ENCODE measurements around the gene PDE8A. TPM values are rescaled to one million over a fixed set of nuclear protein-coding genes. Genes with fewer than 3 reads are reported as not detected.
A peak's percentile ranks its signal among the peaks of the same experiment; 100 is the strongest.

Gene PDE8A
- total RNA-seq, 1 donor, result 30.4 TPM

DNA sequence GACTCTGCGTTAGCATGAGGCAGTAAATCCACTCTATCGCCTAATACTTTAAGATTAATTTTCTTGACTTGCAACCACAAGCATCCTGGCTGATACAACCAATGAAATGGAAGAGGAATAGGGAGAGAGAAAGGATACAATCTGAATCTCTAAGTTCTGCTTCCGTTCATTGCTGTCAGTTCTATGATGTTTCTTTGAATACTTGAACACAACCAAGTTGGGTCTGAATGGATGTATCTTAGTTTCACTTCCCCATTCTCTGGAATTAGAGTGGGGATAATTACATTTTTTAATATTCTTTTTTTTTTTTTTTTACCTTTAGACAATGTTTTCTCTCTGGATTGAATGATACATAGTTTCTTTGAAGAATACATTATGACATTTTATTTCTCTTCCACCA lies 22.9 kb downstream of the PDE8A start:
- Histone ChIP-seq H3K9me3 (ENCODE audit: low read depth, low read length) (no peaks in the 10 kb centered on the region), H3K79me2 (ENCODE audit: insufficient read depth, low read length) (peaks cover 86% of the 10 kb centered on the region), H3K27ac (ENCODE audit: low read depth, low read length) (no peak overlapping the region), H3K4me1 (ENCODE audit: insufficient read depth, low read length) (peaks cover 16% of the 10 kb centered on the region), H3K36me3 (ENCODE audit: insufficient read depth, low read length) (no peaks in the 10 kb centered on the region), H2AFZ (ENCODE audit: low read length) (no peak overlapping the region), H3K4me3 (ENCODE audit: insufficient read depth, low read length) (no peak overlapping the region), H3K4me2 (ENCODE audit: insufficient read depth, low read length) (no peak overlapping the region), H3K27me3 (ENCODE audit: insufficient read depth, low read length) (no peaks in the 10 kb centered on the region), H4K20me1 (ENCODE audit: insufficient read depth, low read length) (peaks cover 19% of the 10 kb centered on the region)
- TF ChIP-seq, protein P1, sequence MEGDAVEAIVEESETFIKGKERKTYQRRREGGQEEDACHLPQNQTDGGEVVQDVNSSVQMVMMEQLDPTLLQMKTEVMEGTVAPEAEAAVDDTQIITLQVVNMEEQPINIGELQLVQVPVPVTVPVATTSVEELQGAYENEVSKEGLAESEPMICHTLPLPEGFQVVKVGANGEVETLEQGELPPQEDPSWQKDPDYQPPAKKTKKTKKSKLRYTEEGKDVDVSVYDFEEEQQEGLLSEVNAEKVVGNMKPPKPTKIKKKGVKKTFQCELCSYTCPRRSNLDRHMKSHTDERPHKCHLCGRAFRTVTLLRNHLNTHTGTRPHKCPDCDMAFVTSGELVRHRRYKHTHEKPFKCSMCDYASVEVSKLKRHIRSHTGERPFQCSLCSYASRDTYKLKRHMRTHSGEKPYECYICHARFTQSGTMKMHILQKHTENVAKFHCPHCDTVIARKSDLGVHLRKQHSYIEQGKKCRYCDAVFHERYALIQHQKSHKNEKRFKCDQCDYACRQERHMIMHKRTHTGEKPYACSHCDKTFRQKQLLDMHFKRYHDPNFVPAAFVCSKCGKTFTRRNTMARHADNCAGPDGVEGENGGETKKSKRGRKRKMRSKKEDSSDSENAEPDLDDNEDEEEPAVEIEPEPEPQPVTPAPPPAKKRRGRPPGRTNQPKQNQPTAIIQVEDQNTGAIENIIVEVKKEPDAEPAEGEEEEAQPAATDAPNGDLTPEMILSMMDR (IDR thresholded peaks at IDR 0.05; ENCODE audit: extremely low read depth, low read depth, low read length), result no peak
- no peak for DNase-seq (ENCODE audit: insufficient read length, low spot score, missing footprints)

DNA sequence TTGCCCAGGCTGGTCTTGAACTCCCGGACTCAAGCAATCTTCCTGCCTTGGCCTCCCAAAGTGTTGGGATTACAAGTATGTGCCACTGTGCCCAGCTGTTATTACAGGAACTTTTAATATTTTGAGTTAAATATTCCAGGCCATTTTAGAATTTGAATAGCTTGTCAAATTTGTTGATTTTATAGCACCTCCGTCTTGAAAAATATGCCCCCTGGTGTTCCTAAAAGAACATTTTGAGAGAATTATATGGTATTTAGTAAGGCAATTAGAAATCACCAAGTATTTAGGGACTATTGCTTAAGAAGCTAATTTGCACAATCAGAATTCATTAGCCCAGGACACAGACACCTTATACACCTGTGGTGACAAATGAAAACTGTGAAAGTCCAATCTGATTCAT lies 23.7 kb downstream of the PDE8A start:
- H3K4me1 ChIP-seq (ENCODE audit: insufficient read depth, low read length), result peaks cover 13% of the 10 kb centered on the region
- H3K4me3 ChIP-seq (ENCODE audit: insufficient read depth, low read length), result no peak overlapping the region
- TF ChIP-seq, protein P1 (IDR thresholded peaks at IDR 0.05; ENCODE audit: extremely low read depth, low read depth, low read length), result peak; percentile 37
- no peaks in the 10 kb centered on the region for H3K36me3 ChIP-seq (ENCODE audit: insufficient read depth, low read length)
- DNase-seq (ENCODE audit: insufficient read length, low spot score, missing footprints), result no peak
- peaks cover 22% of the 10 kb centered on the region for H4K20me1 ChIP-seq (ENCODE audit: insufficient read depth, low read length)
- H3K27me3 ChIP-seq (ENCODE audit: insufficient read depth, low read length), result no peaks in the 10 kb centered on the region
- H3K4me2 ChIP-seq (ENCODE audit: insufficient read depth, low read length), result peak overlapping the region; percentile 1
- H3K79me2 ChIP-seq (ENCODE audit: insufficient read depth, low read length), result peaks cover 88% of the 10 kb centered on the region
- H3K27ac ChIP-seq (ENCODE audit: low read depth, low read length), result no peak overlapping the region
- no peaks in the 10 kb centered on the region for H3K9me3 ChIP-seq (ENCODE audit: low read depth, low read length)
- H2AFZ ChIP-seq (ENCODE audit: low read length), result no peak overlapping the region

DNA sequence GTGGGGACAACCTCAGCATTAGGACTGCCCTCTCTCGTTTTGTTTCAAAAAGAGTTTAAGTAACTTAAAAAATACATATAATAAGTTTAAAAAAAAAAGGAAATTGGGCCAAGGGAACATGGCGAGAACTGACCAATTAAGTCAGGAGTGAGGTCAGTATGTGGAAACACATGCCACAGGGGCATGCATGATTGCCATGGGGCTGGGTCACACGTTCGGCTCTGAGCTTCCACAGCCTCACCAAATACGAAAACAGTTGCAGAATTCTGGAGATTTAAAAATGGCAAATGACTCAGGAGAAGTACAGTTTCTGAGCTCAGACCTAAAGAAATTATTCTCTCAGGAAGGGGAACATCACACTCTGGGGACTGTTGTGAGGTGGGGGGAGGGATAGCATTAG lies 24.1 kb downstream of the PDE8A start:
- H3K4me3 ChIP-seq (ENCODE audit: insufficient read depth, low read length), result no peak overlapping the region
- H3K36me3 ChIP-seq (ENCODE audit: insufficient read depth, low read length), result no peaks in the 10 kb centered on the region
- H3K27me3 ChIP-seq (ENCODE audit: insufficient read depth, low read length), result no peaks in the 10 kb centered on the region
- no peak overlapping the region for H2AFZ ChIP-seq (ENCODE audit: low read length)
- peaks cover 21% of the 10 kb centered on the region for H4K20me1 ChIP-seq (ENCODE audit: insufficient read depth, low read length)
- H3K27ac ChIP-seq (ENCODE audit: low read depth, low read length), result no peak overlapping the region
- peaks cover 15% of the 10 kb centered on the region for H3K4me1 ChIP-seq (ENCODE audit: insufficient read depth, low read length)
- DNase-seq (ENCODE audit: insufficient read length, low spot score, missing footprints), result no peak
- peak overlapping the region; percentile 1 for H3K4me2 ChIP-seq (ENCODE audit: insufficient read depth, low read length)
- no peaks in the 10 kb centered on the region for H3K9me3 ChIP-seq (ENCODE audit: low read depth, low read length)
- TF ChIP-seq, protein P1 (IDR thresholded peaks at IDR 0.05; ENCODE audit: extremely low read depth, low read depth, low read length), result no peak
- peaks cover 88% of the 10 kb centered on the region for H3K79me2 ChIP-seq (ENCODE audit: insufficient read depth, low read length)

DNA sequence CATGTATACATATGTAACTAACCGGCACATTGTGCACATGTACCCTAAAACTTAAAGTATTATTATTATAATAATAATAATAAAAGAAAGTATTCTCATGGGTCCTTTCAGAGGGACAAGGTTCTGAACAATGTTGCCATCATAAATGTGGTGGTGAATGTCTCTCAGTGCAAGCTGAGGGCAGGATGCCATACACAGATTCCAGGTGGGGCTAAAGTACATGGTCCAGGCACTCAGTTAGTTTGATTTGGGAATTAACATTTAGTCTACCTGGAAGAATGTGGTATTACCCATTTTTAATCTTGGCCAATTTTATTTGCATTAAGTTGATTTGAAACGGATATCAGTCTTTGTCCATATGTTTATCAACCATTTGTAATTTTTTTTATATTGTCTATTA lies 24.5 kb downstream of the PDE8A start:
- peaks cover 88% of the 10 kb centered on the region for H3K79me2 ChIP-seq (ENCODE audit: insufficient read depth, low read length)
- peaks cover 19% of the 10 kb centered on the region for H3K4me1 ChIP-seq (ENCODE audit: insufficient read depth, low read length)
- no peak overlapping the region for H3K4me3 ChIP-seq (ENCODE audit: insufficient read depth, low read length)
- H3K27ac ChIP-seq (ENCODE audit: low read depth, low read length), result no peak overlapping the region
- no peak for DNase-seq (ENCODE audit: insufficient read length, low spot score, missing footprints)
- TF ChIP-seq, protein P1 (IDR thresholded peaks at IDR 0.05; ENCODE audit: extremely low read depth, low read depth, low read length), result no peak
- H3K27me3 ChIP-seq (ENCODE audit: insufficient read depth, low read length), result no peaks in the 10 kb centered on the region
- H4K20me1 ChIP-seq (ENCODE audit: insufficient read depth, low read length), result peaks cover 19% of the 10 kb centered on the region
- H3K9me3 ChIP-seq (ENCODE audit: low read depth, low read length), result no peaks in the 10 kb centered on the region
- H3K4me2 ChIP-seq (ENCODE audit: insufficient read depth, low read length), result no peak overlapping the region
- no peak overlapping the region for H2AFZ ChIP-seq (ENCODE audit: low read length)
- no peaks in the 10 kb centered on the region for H3K36me3 ChIP-seq (ENCODE audit: insufficient read depth, low read length)
